Activated T-cell treated with anti-CD3 and anti-CD28 coated beads, Interleukin-2, amount 50 U/mL, for 4 hours (primary cell): ENCODE data around the gene FAAP20. TPM values are rescaled to one million over a fixed set of nuclear protein-coding genes. Genes with fewer than 3 reads are reported as not detected.

ENCODE experiments used
- ATAC-seq, 2 donors: fragments of 200-7000 bp; cut with Tn5 transposase; one replicate each; pipeline ENCODE4 v1.10.0; 2021
- DNase-seq: peaks from one replicate; pipeline ENCODE4 v3.0.0-alpha.2; 2020
- H3K27me3 Mint-ChIP-seq: one replicate; pipeline ENCODE4 v1.8.0; 2021; ENCODE audit warnings: low read depth, mixed read lengths
- H3K36me3 Mint-ChIP-seq: one replicate; pipeline ENCODE4 v1.8.0; 2022; ENCODE audit warnings: mixed read lengths; ENCODE audit not compliant: insufficient read depth
- H3K4me1 Mint-ChIP-seq: one replicate; pipeline ENCODE4 v1.8.0; 2021; ENCODE audit warnings: low read depth, mixed read lengths
- H3K4me3 Mint-ChIP-seq: one replicate; pipeline ENCODE4 v1.8.0; 2021; ENCODE audit warnings: mild to moderate bottlenecking, moderate library complexity, mixed read lengths
- H3K9me3 Mint-ChIP-seq: one replicate; pipeline ENCODE4 v1.8.0; 2021; ENCODE audit warnings: mixed read lengths
- total RNA-seq, 3 donors: library from RNA; stranded (reverse); gene quantifications; one replicate each; pipeline ENCODE4 v1.2.1, GENCODE V29; 2021

The FAAP20 gene, protein sequence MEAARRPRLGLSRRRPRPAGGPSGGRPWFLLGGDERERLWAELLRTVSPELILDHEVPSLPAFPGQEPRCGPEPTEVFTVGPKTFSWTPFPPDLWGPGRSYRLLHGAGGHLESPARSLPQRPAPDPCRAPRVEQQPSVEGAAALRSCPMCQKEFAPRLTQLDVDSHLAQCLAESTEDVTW
- 10 to 100 TPM; 67.8 to 82.3 (median 69.9) TPM for total RNA-seq

DNA sequence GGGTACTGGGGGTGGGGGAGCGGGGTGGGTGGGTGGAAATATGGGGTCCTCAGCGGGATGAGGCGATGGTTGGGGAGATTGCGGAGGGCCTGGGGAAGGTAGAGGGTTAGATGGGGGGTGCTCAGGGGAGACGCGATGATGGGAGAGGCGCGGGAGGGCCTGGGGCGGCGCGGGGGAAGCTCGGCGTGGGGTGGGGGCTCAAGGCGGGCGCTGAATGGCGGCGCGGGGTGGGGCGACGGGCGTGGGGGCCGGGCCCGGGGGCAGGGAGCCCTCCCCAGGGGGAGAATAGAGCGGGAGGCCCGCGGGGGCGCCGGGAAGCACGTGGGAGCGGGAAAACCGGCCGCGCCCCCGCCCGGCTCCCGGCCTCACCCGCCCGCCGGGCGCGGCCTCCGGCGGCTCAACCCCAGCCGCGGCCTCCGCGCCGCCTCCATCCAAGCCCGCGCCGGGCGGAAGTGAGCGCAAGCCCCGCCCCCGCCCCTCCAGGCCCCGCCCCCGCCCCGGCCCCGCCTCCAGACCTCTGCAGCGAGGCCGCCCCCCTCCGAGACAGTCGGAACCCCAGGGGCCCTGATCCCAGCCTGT lies at the start of gene FAAP20:
TSS of gene FAAP20 (minus strand) at position 454 of the 579 bp plus-strand sequence. CDS start at position 431, 23 bp downstream.
- H3K9me3 Mint-ChIP-seq = no peaks in the 10 kb centered on the region
- ATAC-seq (peak; percentile 66 to 69), DNase-seq (peak; percentile 68)
- peaks cover 35% of the 10 kb centered on the region for H3K4me1 Mint-ChIP-seq
- H3K4me3 Mint-ChIP-seq = peak within 1 kb of the TSS; percentile 85
- no peaks in the 10 kb centered on the region for H3K27me3 Mint-ChIP-seq
- H3K36me3 Mint-ChIP-seq = no peaks in the 10 kb centered on the region

DNA sequence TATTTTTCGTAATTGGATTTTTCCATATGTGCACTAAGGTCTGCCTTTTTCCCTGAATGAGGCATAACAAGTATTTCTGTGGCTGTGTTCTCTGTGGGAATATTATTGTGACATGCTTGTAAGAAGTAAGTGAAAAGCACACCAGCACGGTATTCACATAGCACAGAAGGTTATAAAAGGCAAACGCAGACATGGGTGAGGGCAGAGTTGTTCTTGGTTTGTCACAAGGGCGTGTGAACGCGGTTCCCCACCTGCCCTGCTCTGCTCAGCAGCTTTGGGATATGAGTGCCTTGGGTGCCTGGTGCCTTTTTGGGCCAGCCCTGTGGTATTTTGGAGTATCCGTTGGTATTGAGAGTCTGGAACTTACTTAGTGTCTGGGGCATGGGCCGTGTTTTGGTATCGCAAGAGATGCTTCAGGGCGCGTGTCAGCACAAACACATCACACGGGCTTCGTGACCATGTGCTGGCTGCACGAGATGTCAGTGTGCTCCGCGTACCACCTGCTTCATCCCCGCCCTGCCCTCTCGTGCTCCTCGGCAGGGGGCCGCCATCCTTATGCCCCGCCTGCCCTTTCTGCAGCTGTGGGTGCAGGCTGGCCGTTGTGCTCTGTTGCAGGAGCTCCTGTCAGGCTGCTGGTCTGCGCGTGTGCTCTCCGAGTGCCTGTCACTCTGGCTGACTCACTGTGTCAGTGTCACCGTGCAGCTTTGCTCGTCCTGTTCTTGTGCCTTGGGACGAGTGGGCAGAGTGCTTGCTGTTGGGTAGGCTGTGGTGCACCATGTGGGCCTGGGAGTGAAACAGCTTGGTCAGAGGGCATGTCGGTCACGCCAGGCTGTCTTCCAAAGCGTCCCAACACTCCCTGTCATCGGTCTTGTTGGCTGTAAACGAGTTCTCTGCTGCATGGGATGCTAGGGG lies 48.5 kb upstream of the FAAP20 start:
- H3K36me3 Mint-ChIP-seq = peaks cover 21% of the 10 kb centered on the region
- ATAC-seq (peak; percentile 32 to 43), DNase-seq (no peak)
- H3K4me1 Mint-ChIP-seq = peaks cover 81% of the 10 kb centered on the region
- no peaks in the 10 kb centered on the region for H3K9me3 Mint-ChIP-seq
- no peak overlapping the region for H3K4me3 Mint-ChIP-seq
- no peaks in the 10 kb centered on the region for H3K27me3 Mint-ChIP-seq

DNA sequence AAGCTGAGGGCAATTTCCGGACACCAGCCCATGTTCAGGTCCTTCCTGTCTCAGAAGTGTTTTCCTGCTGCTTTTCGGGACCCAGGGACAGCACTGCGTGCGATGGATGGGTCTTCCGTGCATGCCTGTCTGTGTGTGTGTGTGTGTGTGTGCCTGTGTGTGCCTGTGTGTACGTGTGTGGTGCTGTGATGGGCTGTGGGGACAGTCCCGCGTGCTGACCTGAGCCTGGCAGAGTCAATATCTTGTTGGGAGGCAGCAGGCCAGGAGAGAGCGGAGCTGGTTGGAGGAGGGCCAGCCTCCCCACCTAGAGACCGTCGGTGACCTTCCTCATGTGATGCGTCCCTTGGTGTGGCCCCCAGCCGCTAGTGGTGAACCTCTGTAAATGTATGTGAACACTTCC lies 47.2 kb upstream of the FAAP20 start:
- no peak for ATAC-seq
- Mint-ChIP-seq H3K4me3 (no peak overlapping the region), H3K27me3 (no peaks in the 10 kb centered on the region), H3K36me3 (peaks cover 21% of the 10 kb centered on the region), H3K9me3 (no peaks in the 10 kb centered on the region), H3K4me1 (peaks cover 82% of the 10 kb centered on the region)
- DNase-seq = no peak

DNA sequence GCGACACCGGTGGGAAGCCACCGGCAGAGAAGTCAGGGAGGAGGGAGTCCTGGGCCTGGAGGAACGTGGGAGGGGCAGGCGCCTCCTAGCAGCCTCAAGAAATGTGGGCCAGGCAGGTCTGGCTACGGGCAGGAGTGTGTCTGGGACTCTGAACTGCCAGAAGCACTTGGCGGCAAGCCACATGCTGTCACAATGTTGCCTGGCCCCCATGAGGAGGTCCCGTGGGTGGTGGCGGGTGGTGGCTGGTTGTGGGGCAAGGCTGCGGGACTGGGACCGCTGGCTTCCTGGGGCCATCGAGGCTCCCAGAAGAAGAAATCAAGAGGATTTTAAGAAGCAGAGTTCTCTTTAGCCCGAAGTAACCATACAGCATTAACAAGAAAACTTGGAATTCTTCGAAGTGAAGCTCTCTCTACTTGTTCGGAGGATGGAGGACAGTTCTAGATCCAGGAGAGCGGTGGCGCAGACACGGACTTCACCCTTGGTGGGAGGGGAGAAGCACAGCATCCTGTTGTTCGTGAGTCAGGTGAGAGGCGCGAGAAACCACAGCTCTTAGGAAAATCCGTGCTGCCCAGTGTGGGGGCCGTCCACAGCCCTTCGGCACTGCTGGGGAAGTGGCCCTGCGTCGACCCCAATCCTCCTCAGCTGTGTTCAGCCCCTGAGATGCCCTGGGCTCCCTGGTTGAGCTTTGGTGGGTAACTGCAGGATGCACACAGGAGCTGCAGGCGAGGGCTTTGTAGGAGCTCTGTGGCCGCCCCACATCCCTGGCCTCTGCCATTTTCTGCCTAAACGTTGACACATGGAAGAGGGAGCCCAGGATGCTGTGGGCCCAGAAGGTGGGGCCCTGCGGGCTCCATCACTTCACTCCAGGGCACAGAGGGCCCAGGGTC lies 45.9 kb upstream of the FAAP20 start:
- ATAC-seq = peak; percentile 36 to 51
- peaks cover 84% of the 10 kb centered on the region for H3K4me1 Mint-ChIP-seq

DNA sequence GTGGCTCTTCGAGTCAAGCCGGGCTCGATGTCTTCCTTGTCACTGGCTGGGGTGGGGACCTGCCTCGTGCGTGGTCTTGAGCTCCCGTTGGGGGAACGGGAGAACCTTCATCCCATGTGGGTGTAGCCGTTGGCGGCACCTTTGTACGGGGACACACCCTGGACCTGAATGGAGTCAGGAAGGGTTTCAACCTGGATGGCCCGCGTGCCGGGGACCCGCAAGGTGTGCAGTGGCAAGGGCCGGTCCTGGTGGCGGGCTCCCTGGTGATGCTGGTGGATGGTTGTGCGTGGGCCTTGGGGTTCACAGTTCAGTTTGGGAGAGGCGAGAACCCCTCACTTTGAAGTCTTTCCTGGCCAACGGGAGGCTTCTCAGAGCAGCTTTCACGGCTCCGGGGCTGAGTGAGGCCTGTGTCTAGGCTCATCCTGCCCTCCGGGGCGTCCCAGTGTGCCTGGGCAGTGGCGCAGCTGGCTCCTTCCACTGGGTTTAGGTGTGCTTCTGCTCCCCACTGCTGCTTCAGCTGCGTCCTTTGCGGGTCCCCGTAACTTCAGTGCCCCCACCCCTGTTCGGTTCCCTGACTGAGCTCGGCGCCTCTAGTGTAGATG lies 44.9 kb upstream of the FAAP20 start:
- peak overlapping the region; percentile 73 for H3K4me3 Mint-ChIP-seq

More for the DNA sequence above, 45.9 kb upstream of the FAAP20 start:
- H3K4me3 Mint-ChIP-seq = peak overlapping the region; percentile 73
- no peaks in the 10 kb centered on the region for H3K27me3 Mint-ChIP-seq
- no peak for DNase-seq
- H3K36me3 Mint-ChIP-seq = peaks cover 15% of the 10 kb centered on the region
- no peaks in the 10 kb centered on the region for H3K9me3 Mint-ChIP-seq

DNA sequence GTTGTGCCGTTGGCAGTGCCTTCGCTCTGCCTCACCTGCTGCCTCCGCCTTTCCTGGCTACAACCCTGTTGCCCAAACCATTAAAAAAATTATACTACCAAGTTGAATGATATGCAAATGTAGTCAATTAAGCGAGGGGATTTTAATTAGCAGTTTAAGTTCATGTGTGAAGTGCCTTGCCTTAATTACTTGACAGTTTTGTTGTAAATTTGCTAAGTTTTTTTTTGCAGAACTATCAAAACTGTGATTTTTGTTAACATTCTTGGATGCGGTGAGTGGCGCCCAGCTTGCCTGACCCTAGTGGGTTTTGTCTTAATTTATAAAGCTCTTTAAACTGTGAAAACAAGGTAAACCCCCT lies 44.4 kb upstream of the FAAP20 start:
- Mint-ChIP-seq H3K4me3 (no peak overlapping the region), H3K27me3 (no peaks in the 10 kb centered on the region), H3K36me3 (peaks cover 15% of the 10 kb centered on the region), H3K9me3 (no peaks in the 10 kb centered on the region), H3K4me1 (peaks cover 88% of the 10 kb centered on the region)
- ATAC-seq = no peak
- no peak for DNase-seq

More for the DNA sequence above, 44.9 kb upstream of the FAAP20 start:
- ATAC-seq (no peak), DNase-seq (no peak)
- Mint-ChIP-seq H3K4me1 (peaks cover 87% of the 10 kb centered on the region), H3K36me3 (peaks cover 15% of the 10 kb centered on the region), H3K9me3 (no peaks in the 10 kb centered on the region), H3K27me3 (no peaks in the 10 kb centered on the region)

DNA sequence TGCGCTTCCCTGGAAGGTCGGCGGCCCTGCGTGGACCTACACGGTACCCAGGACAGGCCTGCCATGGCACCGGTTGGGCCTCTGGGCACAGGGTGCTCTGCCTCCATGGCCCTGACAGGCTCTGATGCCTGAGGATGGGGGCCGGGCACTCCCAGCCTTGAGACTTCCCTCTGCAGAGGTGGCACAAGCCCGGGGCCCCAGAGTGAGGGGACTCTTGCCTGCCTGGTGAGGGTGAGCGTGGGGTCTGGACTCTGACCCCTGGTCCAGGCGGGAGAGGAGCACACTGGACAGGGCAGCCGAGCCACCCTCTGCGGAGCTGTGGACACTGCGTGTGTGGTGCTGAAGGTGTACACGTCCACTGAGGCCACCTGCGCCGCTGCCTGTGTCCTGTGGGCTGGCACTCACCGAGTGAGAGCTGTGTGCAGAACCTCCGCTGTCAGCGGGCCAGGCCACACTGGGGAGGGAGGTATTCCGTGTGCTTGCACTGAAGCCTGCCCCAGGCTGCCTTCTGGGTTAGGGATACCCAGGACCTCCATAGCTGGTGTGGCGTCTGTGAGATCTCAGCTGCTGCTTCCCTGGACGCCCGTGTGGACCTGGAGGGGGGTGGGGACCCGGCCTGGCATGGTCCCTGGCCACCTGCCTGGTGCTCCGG lies 43.9 kb upstream of the FAAP20 start:
- no peak for DNase-seq
- Mint-ChIP-seq H3K4me3 (no peak overlapping the region), H3K36me3 (peaks cover 14% of the 10 kb centered on the region), H3K9me3 (no peaks in the 10 kb centered on the region), H3K4me1 (peaks cover 89% of the 10 kb centered on the region), H3K27me3 (no peaks in the 10 kb centered on the region)
- ATAC-seq = no peak

DNA sequence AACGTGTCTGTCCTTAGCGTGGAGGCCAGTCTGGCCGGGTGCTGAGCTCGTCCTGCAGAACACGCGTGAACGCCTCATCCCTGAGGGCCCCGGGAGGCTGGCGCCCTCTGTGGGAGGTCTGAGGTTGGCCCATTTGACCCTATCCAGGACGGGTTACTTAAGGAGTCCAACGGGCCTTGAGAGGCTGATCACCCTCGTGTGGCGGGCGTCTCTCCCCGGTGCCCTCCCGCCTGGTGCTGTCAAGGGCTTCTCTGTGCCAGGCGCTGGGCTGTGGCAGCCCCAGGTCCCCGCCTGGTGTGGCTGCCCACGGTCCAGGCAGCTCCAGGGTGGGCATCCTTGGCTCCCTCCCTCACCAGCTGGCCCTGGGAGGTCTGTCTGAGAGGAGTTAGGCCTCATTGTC lies 43.2 kb upstream of the FAAP20 start:
- H3K36me3 Mint-ChIP-seq = peaks cover 10% of the 10 kb centered on the region
- no peaks in the 10 kb centered on the region for H3K9me3 Mint-ChIP-seq
- H3K4me3 Mint-ChIP-seq = peak overlapping the region; percentile 61
- H3K4me1 Mint-ChIP-seq = peaks cover 87% of the 10 kb centered on the region
- ATAC-seq = no peak
- no peaks in the 10 kb centered on the region for H3K27me3 Mint-ChIP-seq
- DNase-seq = no peak

DNA sequence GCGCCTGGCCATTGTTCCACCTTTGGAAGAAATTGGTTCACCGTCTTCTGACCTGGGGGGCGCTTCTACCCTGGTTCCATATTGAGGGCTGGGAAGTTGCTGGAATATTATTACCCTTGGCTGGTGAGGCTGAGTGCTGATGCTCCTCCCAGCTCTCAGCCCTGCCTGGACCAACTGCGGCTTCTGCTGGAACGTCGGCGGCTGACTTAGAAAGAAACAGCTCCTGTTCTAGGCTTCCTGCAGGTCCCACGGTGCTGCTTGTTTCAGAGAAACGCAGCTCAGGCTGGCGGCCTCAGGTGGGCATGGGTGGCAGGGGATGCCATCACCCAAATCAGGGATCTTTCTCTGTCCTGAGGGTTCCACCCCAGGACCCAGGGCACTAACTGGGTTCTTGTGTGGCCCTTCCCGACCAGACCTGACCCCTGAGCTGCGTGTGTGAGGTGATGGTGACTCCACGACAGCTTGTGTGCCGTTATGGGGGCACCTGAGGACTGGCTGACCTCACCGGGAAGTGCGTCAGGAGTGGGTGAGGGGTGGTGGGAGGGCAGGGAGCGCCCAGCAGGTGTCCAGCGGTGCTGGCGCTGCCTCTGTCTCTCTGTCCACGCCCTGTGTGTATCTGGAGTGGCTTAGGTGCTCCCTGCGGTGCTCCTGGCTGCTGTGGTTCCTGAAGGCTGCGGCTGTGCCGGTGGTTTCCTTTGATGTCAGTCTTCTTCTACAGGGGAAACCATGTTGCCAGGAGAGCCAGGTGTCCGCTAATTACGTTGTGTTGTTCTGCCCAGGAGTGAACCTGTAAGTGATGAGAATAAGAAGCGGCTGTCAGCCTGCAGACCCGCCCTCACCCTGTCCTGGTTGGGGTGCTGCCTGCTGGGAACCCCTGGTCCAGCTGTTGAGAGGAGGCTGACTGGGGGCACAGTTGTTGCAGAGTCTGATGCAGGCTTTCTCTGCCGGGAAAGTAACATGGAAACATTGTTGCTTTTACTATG lies 42.4 kb upstream of the FAAP20 start:
- ATAC-seq = peak in 1 of 2 donors; percentile 15
- DNase-seq = peak; percentile 30
- Mint-ChIP-seq H3K27me3 (no peaks in the 10 kb centered on the region), H3K4me1 (peaks cover 87% of the 10 kb centered on the region), H3K9me3 (no peaks in the 10 kb centered on the region), H3K36me3 (peaks cover 8% of the 10 kb centered on the region), H3K4me3 (peak overlapping the region; percentile 61)

DNA sequence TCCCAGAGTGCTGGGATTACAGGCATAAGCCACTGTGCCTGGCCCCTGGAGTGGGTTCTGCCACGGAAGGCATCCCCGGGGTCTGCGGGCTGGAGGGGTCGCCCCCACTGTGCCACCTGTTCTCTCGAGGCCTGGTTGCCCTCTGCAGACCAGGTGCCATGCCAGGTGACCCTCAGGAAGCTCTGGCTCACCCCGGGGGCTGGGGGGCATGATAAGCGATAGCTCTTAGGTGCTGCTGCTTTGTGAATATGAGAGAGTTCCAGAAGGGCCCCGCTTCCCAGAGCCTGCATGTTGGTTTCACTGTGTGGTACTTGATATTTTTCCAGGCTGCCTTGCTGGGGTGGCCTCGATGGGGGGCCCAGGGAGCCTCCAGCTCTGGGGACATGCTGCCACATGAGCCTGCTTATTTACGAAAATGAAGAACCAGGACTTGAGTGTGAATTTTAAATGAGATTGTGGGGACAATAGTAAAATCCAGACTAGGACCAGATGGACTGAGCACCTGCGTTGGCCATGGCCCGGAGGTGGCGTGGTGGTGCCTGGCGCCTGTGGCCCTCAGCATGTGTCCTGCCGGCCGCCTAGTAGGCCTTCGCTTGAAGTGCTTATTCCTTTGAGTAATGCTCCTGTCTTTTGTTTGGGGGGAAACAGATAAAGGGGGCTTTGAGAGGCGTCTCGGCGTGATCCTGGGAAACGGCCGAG lies 40.9 kb upstream of the FAAP20 start:
- no peak for DNase-seq
- Mint-ChIP-seq H3K36me3 (peaks cover 4% of the 10 kb centered on the region), H3K27me3 (no peaks in the 10 kb centered on the region), H3K9me3 (no peaks in the 10 kb centered on the region), H3K4me1 (peaks cover 85% of the 10 kb centered on the region), H3K4me3 (peak overlapping the region; percentile 80)
- ATAC-seq = no peak

DNA sequence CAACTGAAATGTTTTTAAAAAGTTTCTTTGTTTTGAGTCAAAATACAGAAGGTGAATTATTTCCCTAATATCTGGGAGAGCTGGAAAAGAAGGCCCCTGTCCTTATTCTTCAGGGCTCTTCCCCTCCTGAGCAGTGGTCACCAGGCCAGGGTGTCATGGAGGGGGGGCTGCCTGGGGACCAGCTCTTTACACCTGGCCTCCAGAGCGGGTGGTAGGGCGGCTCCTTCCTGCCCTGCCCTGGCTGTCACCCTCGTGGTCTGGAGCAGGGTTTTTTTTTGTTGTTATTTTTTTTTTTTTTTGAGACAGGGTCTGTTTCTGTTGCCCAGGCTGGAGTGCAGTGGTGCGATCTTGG lies 40.2 kb upstream of the FAAP20 start:
- Mint-ChIP-seq H3K27me3 (no peaks in the 10 kb centered on the region), H3K4me1 (peaks cover 79% of the 10 kb centered on the region), H3K36me3 (peaks cover 4% of the 10 kb centered on the region), H3K4me3 (peak overlapping the region; percentile 80), H3K9me3 (no peaks in the 10 kb centered on the region)
- ATAC-seq (no peak), DNase-seq (no peak)
